ENCODE measurements around the gene JPH4. TPM values are rescaled to one million over a fixed set of nuclear protein-coding genes. Genes with fewer than 3 reads are reported as not detected.

JPH4 gene
- total and polyA plus RNA-seq, 2 donors (not counting 1 experiment from before 2014, with no cell fraction given): not detected

GRCh38 chr14:23566778-23567185, 11.8 kb downstream of the JPH4 start:
- intact Hi-C loops (cut with micrococcal nuclease): loop anchor here (1.0 to 10.0 kb wide), 7 partner anchors 10 to 876 kb away; partner anchors contain the start of genes HOMEZ, NGDN, PCK2 and SDR39U1
- Mint-ChIP-seq H3K4me3 (peak overlapping the region; percentile 96), H3K27ac (peak overlapping the region; percentile 96), H3K9me3 (ENCODE audit: insufficient read depth) (no peaks in the 10 kb centered on the region), H3K4me1 (peaks cover 36% of the 10 kb centered on the region), H3K27me3 (peaks cover 5% of the 10 kb centered on the region)
- peaks cover 15 to 23% of the 10 kb centered on the region in 2 donors for H3K4me1 ChIP-seq (ENCODE audit: control insufficient read depth in 2 of 2, insufficient read depth in 2 of 2, low read length in 2 of 2)
- 38% methylated on average over 5 of the region's 5 CpGs for WGBS (ENCODE audit: insufficient coverage)
- H2AFZ ChIP-seq (ENCODE audit: insufficient read depth, low read depth, low read length, poor library complexity, severe bottlenecking): peak overlapping the region; percentile 89
- peak overlapping the region; percentile 76 for H3K4me2 ChIP-seq (replicated peaks; ENCODE audit: low read depth, low read length, poor library complexity, severe bottlenecking)
- H3K9me3 ChIP-seq (ENCODE audit: control extremely low read depth in 1 of 3, control insufficient read depth in 2 of 3, insufficient read depth in 1 of 3, low read length in 2 of 3): no peaks in the 10 kb centered on the region
- H3K79me2 ChIP-seq (ENCODE audit: control insufficient read depth, insufficient read depth, low read length): peaks cover 35% of the 10 kb centered on the region
- H3K36me3 ChIP-seq (replicated peaks in 1 of 2; ENCODE audit: control extremely low read depth in 1 of 2, control insufficient read depth in 1 of 2, extremely low read depth in 1 of 2, insufficient read depth in 2 of 2, low read length in 1 of 2): peaks cover 0 to 45% of the 10 kb centered on the region in 2 experiments
- H3K9ac ChIP-seq (ENCODE audit: low read length): peak overlapping the region; percentile 82
- peaks cover 26% of the 10 kb centered on the region for H4K20me1 ChIP-seq (ENCODE audit: control insufficient read depth, insufficient read depth, low read length, poor library complexity, severe bottlenecking)
- peaks cover 0 to 6% (median 1%) of the 10 kb centered on the region in 4 experiments for H3K27me3 ChIP-seq (replicated peaks in 1 of 4; ENCODE audit: control extremely low read depth in 1 of 4, control insufficient read depth in 3 of 4, insufficient read depth in 4 of 4, low read length in 3 of 4)
- no peak for TF ChIP-seq EZH2 (IDR thresholded peaks at IDR 0.05; ENCODE audit: borderline replicate concordance, insufficient read depth, low read depth, low read length, poor library complexity, severe bottlenecking)
- TF ChIP-seq, protein P1, sequence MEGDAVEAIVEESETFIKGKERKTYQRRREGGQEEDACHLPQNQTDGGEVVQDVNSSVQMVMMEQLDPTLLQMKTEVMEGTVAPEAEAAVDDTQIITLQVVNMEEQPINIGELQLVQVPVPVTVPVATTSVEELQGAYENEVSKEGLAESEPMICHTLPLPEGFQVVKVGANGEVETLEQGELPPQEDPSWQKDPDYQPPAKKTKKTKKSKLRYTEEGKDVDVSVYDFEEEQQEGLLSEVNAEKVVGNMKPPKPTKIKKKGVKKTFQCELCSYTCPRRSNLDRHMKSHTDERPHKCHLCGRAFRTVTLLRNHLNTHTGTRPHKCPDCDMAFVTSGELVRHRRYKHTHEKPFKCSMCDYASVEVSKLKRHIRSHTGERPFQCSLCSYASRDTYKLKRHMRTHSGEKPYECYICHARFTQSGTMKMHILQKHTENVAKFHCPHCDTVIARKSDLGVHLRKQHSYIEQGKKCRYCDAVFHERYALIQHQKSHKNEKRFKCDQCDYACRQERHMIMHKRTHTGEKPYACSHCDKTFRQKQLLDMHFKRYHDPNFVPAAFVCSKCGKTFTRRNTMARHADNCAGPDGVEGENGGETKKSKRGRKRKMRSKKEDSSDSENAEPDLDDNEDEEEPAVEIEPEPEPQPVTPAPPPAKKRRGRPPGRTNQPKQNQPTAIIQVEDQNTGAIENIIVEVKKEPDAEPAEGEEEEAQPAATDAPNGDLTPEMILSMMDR (IDR thresholded peaks at IDR 0.05): no peak
- DNase-seq (no peak), ATAC-seq (ENCODE audit: low read depth) (no peak)
- ChIA-PET CTCF (interaction anchor here (1.0 to 9.3 kb wide), 3 partner anchors 9 to 240 kb away, joined by 3 to 61 read pairs (median 24); partner anchors contain the start of gene THTPA), POLR2A (interaction anchor here (0.7 to 0.9 kb wide), 2 partner anchors 8 to 246 kb away, joined by 3 to 5 read pairs; partner anchors contain the start of gene PABPN1)
- H3K27ac ChIP-seq (ENCODE audit: low read length in 2 of 2): peak overlapping the region; percentile 71 to 72
- peak overlapping the region; percentile 56 to 94 (median 80) for H3K4me3 ChIP-seq (ENCODE audit: control extremely low read depth in 1 of 5, extremely low read depth in 1 of 5, insufficient read depth in 1 of 5, low read depth in 2 of 5, low read length in 4 of 5)

- Histone ChIP-seq H3K4me1 (ENCODE audit: control insufficient read depth in 2 of 2, insufficient read depth in 2 of 2, low read length in 2 of 2) (peaks cover 15 to 23% of the 10 kb centered on the region in 2 donors), H3K9me3 (ENCODE audit: control extremely low read depth in 1 of 3, control insufficient read depth in 2 of 3, insufficient read depth in 1 of 3, low read length in 2 of 3) (no peaks in the 10 kb centered on the region), H3K27ac (ENCODE audit: low read length in 2 of 2) (peak overlapping the region in 1 of 2 donors; percentile 72), H3K79me2 (ENCODE audit: control insufficient read depth, insufficient read depth, low read length) (peaks cover 36% of the 10 kb centered on the region), H3K9ac (ENCODE audit: low read length) (peak overlapping the region; percentile 82), H3K4me2 (replicated peaks; ENCODE audit: low read depth, low read length, poor library complexity, severe bottlenecking) (peak overlapping the region; percentile 76), H3K36me3 (replicated peaks in 1 of 2; ENCODE audit: control extremely low read depth in 1 of 2, control insufficient read depth in 1 of 2, extremely low read depth in 1 of 2, insufficient read depth in 2 of 2, low read length in 1 of 2) (peaks cover 0 to 50% of the 10 kb centered on the region in 2 experiments), H4K20me1 (ENCODE audit: control insufficient read depth, insufficient read depth, low read length, poor library complexity, severe bottlenecking) (peaks cover 26% of the 10 kb centered on the region), H2AFZ (ENCODE audit: insufficient read depth, low read depth, low read length, poor library complexity, severe bottlenecking) (peak overlapping the region; percentile 89), H3K4me3 (ENCODE audit: control extremely low read depth in 1 of 5, extremely low read depth in 1 of 5, insufficient read depth in 1 of 5, low read depth in 2 of 5, low read length in 4 of 5) (peak overlapping the region in 2 of 5 experiments; percentile 75 to 94), H3K27me3 (replicated peaks in 1 of 4; ENCODE audit: control extremely low read depth in 1 of 4, control insufficient read depth in 3 of 4, insufficient read depth in 4 of 4, low read length in 3 of 4) (peaks cover 0 to 2% (median 0%) of the 10 kb centered on the region in 4 experiments)
- ChIA-PET CTCF (interaction anchor here (4.1 to 9.3 kb wide), 2 partner anchors 9 to 88 kb away, joined by 24 to 61 read pairs; partner anchors contain the start of gene THTPA), POLR2A (no interaction called here)
- TF ChIP-seq, protein P1 (IDR thresholded peaks at IDR 0.05): no peak
- no peak for TF ChIP-seq EZH2 (IDR thresholded peaks at IDR 0.05; ENCODE audit: borderline replicate concordance, insufficient read depth, low read depth, low read length, poor library complexity, severe bottlenecking)
- Mint-ChIP-seq H3K4me1 (peaks cover 36% of the 10 kb centered on the region), H3K9me3 (ENCODE audit: insufficient read depth) (no peaks in the 10 kb centered on the region), H3K27me3 (no peaks in the 10 kb centered on the region), H3K27ac (peak overlapping the region; percentile 96), H3K4me3 (peak overlapping the region; percentile 96)
- intact Hi-C loops (cut with micrococcal nuclease): loop anchor here (5.0 to 10.0 kb wide), 4 partner anchors 281 to 876 kb away; partner anchors contain the start of genes HOMEZ, PCK2 and SDR39U1
- 97% methylated on average over 7 of the region's 10 CpGs for WGBS (ENCODE audit: insufficient coverage)
- ATAC-seq (ENCODE audit: low read depth) (no peak), DNase-seq (peak; percentile 10)
These were observed 12.3 kb downstream of the JPH4 start for GRCh38 chr14:23566112-23566777.
